HL-60/S4 treated with phorbol 12-myristate 13-acetate at 8.2 ng/mL for 4 days and 3 days (cell line): Measurements from ENCODE around the gene NCOR2.

Experiments used
- in situ Hi-C: fragments of 300-500 bp; cut with MboI; formaldehyde crosslinking; loops from 2 replicates; pipeline ENCODE4 v1.15.0; 2022; ENCODE audit warnings: low sequenced_read_pairs

NCOR2 gene

DNA sequence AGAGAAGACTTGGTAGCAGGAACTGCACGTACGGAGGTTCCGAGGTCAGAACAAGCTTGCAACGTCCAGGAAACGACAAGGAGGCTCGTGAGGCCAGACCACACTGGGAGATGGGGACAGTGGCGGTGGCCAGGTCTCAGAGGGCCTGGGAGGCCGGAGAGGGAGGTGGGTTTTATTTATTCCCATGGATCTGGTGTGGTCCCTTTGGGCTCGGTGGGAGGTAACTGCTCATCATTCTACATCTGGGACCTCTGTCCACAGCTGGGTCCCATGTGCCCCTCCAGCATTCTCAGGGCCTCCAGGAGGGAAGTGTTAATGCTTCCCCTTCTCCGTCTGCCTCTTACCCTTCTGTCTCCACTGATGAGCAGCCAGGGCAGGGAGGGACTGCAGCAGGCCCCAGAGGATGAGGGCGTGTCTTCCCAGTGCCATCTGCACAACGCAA is 35.7 kb upstream of the NCOR2 start:
- in situ Hi-C loops: no loop called here

DNA sequence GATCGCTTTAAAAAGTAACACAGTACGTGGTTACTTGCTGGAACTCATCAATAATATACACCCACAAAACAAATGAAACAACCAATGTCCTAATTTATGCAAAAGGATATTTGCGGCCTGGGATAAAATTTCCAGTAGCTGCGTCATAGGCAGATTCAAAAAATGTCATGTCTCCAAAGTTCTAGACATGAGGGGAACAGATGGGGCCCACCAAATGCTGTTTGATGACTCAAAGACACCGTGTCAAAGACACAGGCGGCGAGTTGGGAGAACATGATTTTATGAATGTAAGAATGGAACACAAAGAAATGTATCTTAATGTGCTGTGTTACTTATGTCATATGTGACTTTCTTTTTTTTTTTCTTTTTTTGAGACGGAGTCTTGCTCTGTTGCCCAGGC is 34.3 kb upstream of the NCOR2 start:
- in situ Hi-C loops: no loop called here

DNA sequence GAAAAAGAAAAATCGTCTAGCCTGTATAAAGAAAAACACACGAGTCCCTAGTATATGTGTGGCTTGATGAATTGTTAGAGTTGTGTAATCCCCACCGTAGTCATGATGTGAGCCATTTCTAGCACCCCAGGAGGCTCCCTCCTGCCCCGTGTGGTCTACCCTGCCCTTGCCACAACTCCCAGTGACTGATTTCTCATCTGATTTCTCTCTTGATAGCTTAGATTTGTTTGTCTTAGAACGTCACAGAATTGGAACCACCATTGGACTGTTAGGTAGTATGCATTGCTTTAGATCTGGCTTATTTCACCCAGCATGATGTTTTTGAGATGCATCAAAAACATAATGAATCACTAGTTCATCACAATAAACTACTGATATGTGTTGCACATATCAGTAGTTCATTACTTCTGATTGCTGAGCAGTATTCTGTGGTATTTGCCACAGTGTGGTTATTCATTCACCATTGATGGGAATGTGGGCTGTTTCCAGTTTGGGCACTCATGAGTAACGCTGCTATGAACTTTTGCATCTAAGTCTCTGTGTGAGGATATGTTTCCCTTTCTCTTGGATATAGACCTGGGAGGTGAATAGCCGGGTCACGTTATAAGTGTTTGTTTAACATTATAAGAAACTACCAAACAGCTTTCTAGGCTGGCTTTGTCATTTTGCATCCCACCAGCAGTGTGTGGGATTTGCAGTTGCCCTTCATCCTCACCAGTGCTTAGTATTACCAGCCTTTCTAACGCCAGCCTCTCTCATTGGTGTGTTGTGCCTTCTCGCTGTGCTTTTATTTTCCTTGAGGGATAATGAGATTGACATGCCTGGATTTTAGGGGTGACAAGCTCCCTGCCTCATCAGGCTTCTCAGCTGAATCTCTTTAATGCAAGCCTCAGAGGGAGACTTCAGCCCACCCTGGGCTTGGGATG is 31.9 kb upstream of the NCOR2 start:
- in situ Hi-C loops: no loop called here

DNA sequence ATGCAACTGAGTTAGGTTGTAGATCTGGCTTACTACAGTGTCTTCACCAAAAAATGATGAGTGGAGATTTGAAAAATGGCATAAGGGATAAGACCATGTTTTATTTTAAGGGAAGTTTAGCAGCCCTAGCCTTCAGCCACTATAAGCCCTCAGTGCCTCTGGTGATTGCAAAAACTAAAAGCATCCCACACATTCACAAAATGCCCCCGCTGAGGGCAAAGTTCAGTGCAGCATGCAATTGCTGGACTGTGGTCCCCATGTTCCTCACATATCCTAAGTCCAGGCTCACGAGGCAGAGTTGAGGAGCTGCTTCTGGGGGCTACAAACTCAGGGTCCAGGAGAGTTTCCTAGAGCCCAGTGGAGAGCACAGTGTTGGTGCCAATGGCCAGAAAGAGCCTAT is 29.6 kb upstream of the NCOR2 start:
- in situ Hi-C loops: no loop called here

DNA sequence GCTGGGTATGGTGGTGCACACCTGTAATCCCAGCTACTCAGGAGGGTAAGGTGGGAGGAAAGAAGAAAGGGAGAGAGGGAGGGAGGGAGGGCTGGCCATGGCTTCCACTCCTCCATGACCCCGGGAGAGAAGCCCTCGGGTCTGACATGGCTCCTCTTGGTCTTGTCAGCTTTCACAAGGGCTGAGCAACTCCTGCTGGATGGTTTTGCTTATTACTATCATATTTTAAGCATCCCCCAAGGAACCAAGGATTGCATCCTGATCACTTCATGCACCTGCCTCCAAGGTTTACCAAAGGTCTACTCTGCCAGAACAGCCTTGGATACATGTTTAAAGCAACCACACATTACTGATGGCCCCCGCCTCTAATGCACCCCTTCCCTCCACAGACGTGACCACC is 28.0 kb upstream of the NCOR2 start:
- in situ Hi-C loops: no loop called here

DNA sequence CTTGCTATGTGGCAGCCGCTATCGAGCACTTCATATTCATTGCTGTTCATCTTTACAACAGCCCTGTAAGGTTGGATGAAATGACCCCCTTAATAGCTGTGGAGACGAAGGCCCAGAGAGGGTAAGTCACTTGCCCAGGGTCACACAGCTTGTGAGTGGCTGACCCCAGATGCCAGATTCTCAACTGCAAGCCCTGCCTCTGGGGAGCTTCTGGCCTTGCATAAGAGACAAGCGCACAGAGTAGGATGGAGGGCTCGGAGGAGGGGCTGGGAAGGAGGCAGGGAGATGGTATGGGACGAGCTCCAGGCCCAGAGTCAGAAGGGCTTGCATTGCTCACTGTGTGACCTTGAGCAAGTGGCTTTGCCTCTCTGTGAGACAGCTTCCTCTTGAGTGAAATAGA is 27.4 kb upstream of the NCOR2 start:
- in situ Hi-C loops: no loop called here

DNA sequence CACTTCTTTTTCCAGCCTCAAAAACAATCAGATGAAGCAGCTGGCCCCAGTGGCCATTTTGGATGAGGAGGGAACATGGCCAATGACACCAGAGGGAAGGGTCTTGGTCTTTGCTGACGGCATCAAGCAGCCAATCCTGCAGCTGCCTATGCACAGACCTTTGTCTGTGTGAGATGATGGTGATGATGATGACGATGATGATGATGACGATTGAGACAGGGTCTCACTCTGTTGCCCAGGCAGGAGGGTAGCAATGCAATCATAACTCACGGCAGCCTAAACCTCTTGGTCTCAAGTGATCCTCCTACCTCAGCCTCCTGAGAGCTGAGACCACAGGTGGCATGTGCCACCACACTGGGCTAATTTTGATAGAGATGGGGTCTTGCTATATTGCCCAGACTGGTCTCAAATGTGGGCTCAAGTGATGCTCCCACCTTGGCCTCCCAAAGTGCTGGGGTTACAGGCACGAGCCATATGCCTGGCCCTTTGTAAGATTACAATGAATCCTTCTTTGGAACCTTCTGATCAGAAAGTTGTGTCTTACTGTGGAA is 26.5 kb upstream of the NCOR2 start:
- in situ Hi-C loops: no loop called here

DNA sequence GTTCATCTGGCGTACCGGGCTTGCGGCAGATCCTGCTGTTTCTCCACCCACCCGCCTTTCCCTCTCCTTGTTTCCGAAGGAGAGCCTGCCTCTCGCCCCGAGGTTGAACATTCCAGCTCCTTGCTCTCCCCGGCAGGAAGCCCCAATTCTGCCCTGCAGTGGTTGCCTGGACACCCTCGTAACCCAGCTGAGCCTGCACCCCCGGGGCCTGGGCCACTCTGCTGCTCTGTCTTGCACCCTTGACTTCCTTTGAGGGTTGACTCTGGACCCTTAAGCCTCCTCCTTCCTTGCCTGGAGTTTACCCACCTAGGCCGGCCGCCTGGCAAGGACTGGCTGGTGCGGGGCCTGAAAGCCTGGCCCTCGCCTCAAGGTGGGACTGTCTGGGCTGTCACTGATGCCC is 25.8 kb upstream of the NCOR2 start:
- in situ Hi-C loops: no loop called here

DNA sequence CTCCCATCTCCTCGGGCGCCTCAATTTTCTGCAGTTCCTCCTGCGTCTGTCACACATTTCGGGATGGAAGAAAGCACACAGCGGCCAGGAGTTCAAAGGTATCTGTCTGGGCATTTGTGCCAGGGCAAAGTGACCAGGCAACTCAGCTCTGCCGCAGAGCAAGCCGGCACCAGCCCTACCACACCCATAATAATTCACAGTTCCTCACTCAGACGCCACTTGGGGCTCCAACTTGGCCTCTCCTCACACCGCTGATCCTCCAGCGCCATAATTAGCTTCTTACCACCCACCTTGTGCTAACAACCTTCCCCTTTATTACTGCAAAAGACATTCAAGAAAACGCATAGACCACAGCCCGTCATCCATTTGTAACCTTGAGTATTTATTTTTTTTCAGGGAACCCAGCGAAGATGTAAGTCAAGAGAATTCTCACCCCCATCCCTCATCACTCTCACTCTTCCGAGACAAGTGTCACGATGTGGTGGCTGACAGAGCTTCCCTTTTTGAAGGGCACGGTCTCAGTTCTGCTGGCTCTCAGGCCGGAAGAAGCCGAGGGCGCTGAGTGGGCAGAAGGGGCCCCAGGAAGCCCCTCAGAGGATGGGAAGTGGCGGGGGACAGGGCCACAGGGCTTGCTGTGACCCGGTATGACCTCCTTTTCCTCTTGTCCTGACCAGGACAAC is 25.2 kb upstream of the NCOR2 start:
- in situ Hi-C loops: no loop called here

DNA sequence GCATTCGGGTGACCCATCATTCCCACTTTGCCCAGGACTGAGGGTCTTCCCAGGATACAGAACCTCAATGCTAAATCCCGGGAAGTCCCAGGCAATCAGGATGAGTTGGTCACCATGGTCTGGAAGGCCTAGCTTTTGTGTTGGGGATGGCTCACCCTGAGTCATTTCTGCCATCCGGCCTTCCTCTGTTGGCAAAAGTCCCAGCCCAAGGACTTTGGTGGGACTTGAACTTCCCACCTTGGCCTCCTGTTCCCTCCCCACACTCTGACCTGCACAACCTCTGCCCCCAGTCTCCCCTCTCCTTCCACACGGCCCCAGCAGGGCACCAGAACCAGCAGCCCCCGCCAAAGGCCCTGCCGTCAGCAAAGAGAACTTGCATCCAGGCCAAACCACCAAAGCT is 24.6 kb upstream of the NCOR2 start:
- in situ Hi-C loops: no loop called here

DNA sequence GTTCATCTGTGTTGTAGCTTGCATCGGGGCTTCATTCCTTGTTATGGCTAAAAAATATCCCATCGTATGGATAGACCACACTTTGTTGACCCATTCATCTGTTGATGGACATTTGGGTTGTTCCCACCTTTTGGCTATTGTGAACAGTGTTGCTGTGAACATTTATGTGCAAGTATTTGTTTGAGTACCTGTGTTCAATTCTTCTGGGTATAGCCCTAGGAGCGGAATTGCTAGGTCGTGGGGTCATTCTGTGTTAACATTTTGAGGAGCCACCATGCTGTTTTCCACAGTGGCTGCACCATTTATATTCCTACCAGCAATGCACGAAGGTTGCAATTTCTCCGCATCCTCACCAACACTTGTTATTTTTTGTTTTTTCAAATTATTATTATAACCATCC is 23.0 kb upstream of the NCOR2 start:
- in situ Hi-C loops: no loop called here

DNA sequence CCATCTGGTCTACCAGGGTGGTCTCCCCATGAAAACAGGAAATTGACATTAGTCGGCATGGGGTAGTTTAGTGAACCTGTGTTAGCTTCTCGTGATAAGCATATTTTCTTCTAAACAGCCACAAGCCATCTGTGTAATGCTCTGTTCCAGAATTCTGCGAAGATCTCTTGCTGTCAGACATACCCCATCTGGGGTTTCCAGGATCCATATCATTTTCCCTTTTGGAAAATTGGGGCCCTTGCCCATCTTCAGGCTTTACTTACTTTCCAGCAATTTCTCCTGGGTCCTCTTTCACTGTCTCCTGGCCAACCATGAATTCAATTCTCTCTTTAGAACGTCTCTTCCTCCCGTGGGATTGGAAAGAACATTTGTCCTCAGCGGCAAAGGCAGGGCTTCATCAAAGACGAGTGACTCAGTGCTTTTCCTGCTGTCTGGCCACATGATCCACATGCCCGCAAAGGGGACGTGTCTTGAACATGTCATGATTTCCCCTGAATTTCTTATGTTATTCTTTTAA is 21.4 kb upstream of the NCOR2 start:
- in situ Hi-C loops: loop anchor here (10.0 kb wide), 1 partner anchor 176 kb away; no protein-coding TSS in a partner anchor

DNA sequence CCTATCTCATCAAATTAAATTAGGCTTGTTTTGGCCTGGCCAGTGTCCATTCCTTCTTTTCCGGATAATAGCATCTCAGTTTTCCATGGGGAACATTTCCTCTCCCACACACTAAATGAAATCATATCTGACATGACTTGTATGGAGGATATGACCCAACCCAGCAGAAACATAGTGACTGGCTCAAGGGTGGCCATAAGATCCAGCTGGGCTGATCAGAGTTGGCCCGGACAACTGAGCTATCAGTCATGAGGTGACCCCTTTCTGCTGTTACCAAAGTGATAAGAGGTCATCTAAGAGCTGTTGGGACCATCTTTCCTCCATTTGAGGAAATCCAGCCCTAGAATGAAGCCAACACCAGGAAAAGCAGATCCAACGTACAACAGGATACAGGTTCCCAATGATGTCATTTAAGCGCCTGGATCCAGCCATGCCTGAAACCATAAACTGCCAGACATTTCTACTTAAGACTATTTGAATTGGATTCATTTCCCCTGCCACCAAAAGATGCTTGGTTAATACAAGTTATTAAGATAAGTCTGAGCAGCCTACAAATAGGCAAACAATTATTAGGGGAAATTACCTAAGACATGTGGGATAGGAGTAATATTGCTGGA is 20.7 kb upstream of the NCOR2 start:
- in situ Hi-C loops: loop anchor here (10.0 kb wide), 1 partner anchor 177 kb away; no protein-coding TSS in a partner anchor

DNA sequence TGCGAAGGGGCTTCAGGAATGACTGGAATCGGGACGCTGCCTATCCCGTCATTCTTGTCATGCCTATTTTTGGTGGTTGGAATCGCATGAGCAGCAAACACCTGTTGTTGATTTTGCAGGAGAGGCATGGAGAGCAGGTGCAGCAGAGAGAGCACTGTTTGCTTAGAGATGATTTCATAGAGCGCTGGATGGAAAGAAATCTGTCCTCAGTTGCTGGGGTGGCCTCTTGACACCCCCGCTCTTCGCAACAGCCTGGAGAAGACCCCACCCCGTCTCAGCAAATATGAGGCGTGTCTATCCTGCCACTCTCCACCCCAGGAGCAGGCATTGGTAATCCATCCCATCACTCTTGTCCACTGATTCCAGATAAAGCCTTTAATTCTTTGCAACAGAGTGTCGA is 19.3 kb upstream of the NCOR2 start:
- in situ Hi-C loops: loop anchor here (10.0 kb wide), 1 partner anchor 178 kb away; no protein-coding TSS in a partner anchor

DNA sequence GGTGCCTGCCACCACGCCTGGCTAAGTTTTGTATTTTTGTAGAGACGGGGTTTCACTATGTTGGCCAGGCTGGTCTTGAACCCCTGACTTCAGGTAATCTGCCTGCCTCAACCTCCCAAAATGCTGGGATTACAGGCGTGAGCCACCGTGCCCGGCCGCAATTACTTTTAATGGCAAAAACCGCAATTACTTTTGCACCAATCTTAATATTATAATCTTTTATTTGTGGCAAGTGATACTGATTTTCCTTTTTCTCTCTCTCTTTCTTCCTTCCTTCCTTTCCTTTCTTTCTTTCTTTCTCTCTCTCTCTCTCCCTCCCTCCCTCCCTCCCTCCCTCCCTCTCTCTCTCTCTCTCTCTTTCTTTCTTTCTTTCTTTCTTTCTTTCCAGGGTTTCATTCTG is 17.1 kb upstream of the NCOR2 start:
- in situ Hi-C loops: loop anchor here (10.0 kb wide), 1 partner anchor 180 kb away; no protein-coding TSS in a partner anchor

DNA sequence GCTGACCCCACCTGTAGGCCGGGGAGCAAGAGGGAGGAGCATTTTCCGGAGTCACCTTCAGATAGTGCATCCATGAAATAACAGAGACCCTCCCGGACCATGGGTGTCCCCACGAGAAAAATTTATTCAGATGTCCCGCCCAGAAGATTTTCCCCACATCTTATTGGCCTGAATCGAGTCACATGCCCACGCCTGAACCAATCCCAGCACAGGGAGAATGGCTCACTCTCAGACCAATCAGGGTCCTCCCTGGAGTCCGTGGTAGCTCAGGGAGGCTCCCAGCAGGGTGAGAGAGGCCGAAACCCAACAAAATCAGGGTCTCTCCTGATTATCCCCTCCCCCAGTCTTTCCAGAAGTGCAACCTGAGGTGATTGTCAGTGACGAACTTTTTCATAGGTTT is 16.4 kb upstream of the NCOR2 start:
- in situ Hi-C loops: loop anchor here (10.0 kb wide), 1 partner anchor 181 kb away; no protein-coding TSS in a partner anchor

DNA sequence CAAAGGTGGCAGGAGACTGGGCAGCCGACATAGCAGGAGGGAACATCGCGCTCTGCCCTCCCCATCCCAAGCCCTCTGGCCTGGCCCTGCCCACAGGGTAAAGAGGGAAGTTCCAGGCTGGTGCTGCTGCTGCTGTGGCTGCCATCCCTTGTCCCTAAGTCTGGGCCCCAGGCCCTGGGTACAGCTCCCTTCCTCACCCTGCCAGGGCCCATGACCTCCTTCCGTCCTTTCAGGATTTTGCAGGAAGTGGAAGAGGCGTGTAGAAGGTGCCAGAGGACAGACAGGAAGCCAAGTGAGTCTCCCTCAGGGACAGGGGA is 14.7 kb upstream of the NCOR2 start:
- in situ Hi-C loops: loop anchor here (10.0 kb wide), 1 partner anchor 183 kb away; no protein-coding TSS in a partner anchor

DNA sequence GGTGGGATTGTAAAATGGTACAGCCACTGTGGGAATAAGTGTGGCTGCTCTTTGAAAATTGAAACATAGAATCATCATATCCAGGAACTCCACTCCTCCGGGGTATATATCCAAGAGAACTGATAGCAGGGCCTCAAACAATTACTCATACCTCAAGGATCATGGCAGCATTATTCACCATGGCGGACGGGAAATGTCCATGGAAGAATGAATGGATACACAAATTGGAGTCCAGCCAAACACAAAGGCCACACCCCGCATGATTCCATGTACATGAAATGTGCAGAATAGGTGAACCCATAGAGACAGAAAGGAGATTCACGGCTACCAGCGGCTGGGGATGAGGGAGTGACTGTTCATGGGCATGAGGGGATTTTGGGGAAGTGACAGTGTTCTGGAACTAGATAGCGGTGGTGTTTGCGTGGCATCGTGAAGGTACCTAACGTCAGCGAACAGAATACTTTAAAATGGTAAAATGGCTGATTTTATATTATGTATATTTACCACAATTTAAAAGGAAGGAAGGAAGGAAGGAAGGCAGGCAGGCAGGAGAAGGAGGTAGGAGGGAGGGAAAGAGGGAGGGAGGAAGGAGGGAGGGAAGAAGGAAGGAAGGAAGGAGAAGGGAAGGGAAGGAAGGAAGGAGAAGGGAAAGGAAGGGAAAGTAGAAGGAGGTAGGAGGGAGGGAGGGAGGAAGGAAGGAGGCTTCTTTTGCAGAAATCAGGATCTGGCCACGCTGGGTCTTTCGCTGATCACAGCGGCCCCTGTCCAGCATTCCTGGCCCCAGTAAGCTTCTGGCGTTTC is 14.1 kb upstream of the NCOR2 start:
- in situ Hi-C loops: loop anchor here (10.0 kb wide), 1 partner anchor 183 kb away; no protein-coding TSS in a partner anchor

DNA sequence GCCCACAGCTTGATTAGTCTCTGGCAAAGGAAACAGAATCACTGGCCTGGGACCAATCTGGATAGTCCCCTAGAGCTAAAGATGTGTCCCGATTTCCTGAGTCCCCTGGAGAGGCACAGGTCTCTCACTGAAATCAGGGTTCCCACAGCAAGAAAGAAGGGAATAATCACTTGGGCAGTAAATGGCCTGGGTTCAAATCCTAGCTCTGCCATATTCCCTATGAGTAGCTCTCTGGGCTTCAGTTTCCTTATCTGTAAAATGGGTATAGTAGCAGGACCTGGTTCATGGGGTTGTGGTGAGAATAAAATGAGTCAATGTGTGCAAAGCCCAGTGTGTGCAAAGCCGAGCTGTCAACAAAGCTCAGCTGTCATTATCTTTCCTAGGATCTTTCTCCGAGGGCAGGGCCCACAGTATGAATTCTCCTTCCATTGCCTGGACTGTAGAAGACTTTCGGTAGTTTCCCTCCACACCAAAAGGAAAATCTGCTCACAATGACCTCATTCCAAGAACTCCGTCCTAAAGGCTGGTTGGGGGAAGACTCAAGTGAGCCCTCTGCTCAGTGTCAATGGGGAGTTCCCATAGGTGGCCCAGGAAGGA is 12.6 kb upstream of the NCOR2 start:
- in situ Hi-C loops: loop anchor here (10.0 kb wide), 1 partner anchor 185 kb away; no protein-coding TSS in a partner anchor

DNA sequence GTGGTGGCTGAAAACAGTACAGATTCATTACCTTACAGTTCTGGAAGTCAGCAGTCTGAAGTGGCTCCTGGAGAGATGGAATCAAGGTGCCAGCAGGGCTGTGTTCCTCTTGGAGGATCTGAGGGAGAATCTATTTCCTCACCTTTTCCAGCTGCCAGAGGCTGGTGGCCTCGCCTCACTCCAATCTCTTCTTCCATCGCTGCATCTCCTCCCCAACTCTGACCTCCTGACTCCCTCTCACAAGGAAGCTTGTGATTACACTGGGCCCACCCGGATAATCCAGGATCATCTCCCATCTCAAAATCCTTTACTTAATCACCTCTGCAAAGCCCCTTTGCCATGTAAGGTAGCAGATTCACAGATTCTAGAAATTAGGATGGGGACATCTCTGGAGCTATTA is 11.4 kb upstream of the NCOR2 start:
- in situ Hi-C loops: no loop called here
